NCI-H1694 (cell line): ENCODE measurements around the gene TWF2.

ENCODE experiments used
- DNase-seq: peaks from one replicate; lab custom pipeline; 2025; lab: John Stamatoyannopoulos, UW

TWF2 gene

GRCh38 chr3:52237657-52238172 is 1.2 kb downstream of the TWF2 start:
- no peak for DNase-seq

- no peak for DNase-seq
These were observed 1.8 kb downstream of the TWF2 start for GRCh38 chr3:52237006-52237656.

GRCh38 chr3:52236424-52236886 is 2.5 kb downstream of the TWF2 start:
- DNase-seq = no peak

- no peak for DNase-seq
These were observed 4.2 kb downstream of the TWF2 start for GRCh38 chr3:52234516-52235447.

GRCh38 chr3:52233968-52234367 is 5.0 kb downstream of the TWF2 start:
- no peak for DNase-seq

GRCh38 chr3:52233108-52233591 is 5.8 kb downstream of the TWF2 start:
- DNase-seq = no peak

- no peak for DNase-seq
These were observed 6.5 kb downstream of the TWF2 start for GRCh38 chr3:52232279-52233107.

GRCh38 chr3:52231502-52232278 is 7.3 kb downstream of the TWF2 start:
- no peak for DNase-seq

GRCh38 chr3:52230889-52231499 is 8.0 kb downstream of the TWF2 start:
- DNase-seq = no peak

- DNase-seq = no peak
These were observed 8.5 kb downstream of the TWF2 start for GRCh38 chr3:52230461-52230860.

GRCh38 chr3:52229656-52230055 is 9.3 kb downstream of the TWF2 start:
- DNase-seq = no peak

GRCh38 chr3:52228751-52229291 is 10.1 kb downstream of the TWF2 start:
- DNase-seq = no peak

GRCh38 chr3:52228266-52228665 is 10.7 kb downstream of the TWF2 start:
- no peak for DNase-seq

- DNase-seq = no peak
These were observed 11.2 kb downstream of the TWF2 start for GRCh38 chr3:52227766-52228165.

GRCh38 chr3:52227117-52227516 is 11.8 kb downstream of the TWF2 start:
- no peak for DNase-seq

GRCh38 chr3:52226229-52226817 is 12.6 kb downstream of the TWF2 start:
- DNase-seq = no peak

GRCh38 chr3:52225452-52226228 is 13.3 kb downstream of the TWF2 start, which contains the start of gene TLR9:
Gene TLR9 (minus strand): TSS chr3:52225645. CDS start chr3:52225529, 116 bp downstream.
- no peak for DNase-seq

- no peak for DNase-seq
These were observed 15.2 kb downstream of the TWF2 start for GRCh38 chr3:52223449-52224408.
